ENCODE measurements around the gene MKNK2. TPM values are rescaled to one million over a fixed set of nuclear protein-coding genes. Genes with fewer than 3 reads are reported as not detected.

Gene MKNK2
- polyA plus RNA-seq, 1 experiment, result 31.1 TPM

DNA sequence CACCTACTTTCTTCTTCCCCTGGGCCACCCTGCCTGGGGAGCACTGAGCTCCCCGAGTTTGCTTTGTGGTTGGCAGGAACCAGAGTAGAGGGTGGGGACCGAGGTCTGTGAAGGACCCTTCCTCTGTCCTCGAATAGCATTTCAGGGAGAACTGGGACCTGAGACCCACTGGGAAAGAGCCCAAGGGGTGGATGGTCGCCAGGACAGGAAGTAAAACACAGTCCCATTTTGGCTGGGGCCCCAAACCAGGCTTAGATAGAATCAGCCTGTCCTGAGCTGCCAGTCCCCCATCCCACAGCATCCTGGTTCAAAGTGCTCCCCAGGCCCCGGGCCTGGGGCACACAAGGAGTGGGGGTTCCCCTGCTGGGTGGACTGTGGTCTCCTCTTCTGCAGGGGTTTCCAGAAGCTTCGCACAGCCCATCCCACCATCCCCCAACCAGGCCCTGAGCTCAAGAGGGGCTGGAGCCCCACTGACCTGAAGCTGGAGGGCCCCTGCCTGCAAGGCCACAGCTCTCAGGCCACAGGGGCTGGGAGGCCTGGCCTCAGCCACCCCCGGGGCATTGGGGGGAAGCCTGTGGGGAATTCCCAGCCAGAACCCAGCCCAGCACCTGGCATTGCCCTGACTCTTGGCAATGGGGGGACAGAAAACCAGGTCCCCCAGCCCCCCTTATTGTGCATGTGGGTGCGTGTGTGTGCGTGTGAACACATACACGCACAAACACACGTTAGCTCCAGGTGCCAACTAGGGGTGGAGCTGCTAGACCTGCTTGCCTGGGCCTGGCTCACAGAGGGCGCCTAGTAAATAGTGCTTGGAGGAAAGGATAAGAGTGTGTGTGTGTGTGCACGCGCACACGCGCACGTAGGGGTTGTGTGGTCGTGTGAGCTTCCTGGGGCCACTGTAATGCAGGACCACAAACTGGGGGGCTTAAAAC, 995 bp upstream of the MKNK2 start:
- Histone ChIP-seq H3K4me3 (ENCODE audit: low read depth, low read length) (no peak overlapping the region; the same call in 1 of the 2 replicates), H3K9me3 (ENCODE audit: control insufficient read depth, insufficient read depth, low read length) (no peaks in the 10 kb centered on the region; the same call in 1 of the 2 replicates), H3K27ac (ENCODE audit: low read depth, low read length) (no peak overlapping the region), H3K27me3 (ENCODE audit: control insufficient read depth, insufficient read depth, low read length) (no peaks in the 10 kb centered on the region)
- DNase-seq (ENCODE audit: low read depth, low spot score), result no peak
- POLR2A ChIA-PET, result interaction anchor here (0.5 to 0.8 kb wide), 3 partner anchors 10 to 17 kb away, joined by 3 to 7 read pairs (median 3); no protein-coding TSS in a partner anchor
- CTCF ChIA-PET, result interaction anchor here (0.6 to 1.2 kb wide), 4 partner anchors 10 to 107 kb away, joined by 3 to 7 read pairs (median 4); no protein-coding TSS in a partner anchor
- TF ChIP-seq, protein P1, sequence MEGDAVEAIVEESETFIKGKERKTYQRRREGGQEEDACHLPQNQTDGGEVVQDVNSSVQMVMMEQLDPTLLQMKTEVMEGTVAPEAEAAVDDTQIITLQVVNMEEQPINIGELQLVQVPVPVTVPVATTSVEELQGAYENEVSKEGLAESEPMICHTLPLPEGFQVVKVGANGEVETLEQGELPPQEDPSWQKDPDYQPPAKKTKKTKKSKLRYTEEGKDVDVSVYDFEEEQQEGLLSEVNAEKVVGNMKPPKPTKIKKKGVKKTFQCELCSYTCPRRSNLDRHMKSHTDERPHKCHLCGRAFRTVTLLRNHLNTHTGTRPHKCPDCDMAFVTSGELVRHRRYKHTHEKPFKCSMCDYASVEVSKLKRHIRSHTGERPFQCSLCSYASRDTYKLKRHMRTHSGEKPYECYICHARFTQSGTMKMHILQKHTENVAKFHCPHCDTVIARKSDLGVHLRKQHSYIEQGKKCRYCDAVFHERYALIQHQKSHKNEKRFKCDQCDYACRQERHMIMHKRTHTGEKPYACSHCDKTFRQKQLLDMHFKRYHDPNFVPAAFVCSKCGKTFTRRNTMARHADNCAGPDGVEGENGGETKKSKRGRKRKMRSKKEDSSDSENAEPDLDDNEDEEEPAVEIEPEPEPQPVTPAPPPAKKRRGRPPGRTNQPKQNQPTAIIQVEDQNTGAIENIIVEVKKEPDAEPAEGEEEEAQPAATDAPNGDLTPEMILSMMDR (IDR thresholded peaks at IDR 0.05; ENCODE audit: low read depth, low read length), result no peak

DNA sequence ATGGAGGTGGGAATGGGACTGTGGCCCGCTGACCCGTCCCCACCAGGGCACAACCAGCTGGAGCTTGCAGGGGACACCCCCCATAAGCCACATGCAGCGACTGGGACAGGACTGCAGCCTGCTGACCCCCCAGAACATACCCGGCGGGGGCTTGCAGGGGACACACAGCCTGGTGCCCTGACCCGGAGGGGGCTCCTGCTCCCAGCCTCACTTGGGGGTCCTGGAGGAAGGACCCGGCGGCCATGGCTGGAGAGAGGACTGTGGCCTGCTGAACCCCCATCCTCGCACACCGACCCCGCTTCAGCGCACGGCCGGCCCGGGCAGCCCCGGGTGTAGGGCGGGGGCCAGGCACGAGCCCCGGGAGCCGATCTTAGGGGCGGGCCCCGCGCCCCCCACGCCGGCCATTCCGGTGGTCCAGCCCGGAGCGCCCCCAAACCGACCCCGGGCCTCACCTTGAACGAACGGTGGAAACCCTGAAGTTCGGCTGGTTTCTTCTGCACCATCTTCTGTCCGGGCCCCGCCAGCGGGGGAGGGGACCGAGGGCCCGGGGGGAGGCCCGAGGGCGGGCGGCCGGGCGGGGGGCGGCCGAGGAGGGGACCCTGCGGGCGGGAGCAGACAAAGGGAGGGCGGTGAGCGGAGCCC, 574 bp downstream of the MKNK2 start:
- ChIA-PET POLR2A (interaction anchor here (0.6 kb wide), 1 partner anchor 78 kb away, joined by 5 read pairs; no protein-coding TSS in a partner anchor), CTCF (no interaction called here)
- Histone ChIP-seq H3K27me3 (ENCODE audit: control insufficient read depth, insufficient read depth, low read length) (no peaks in the 10 kb centered on the region), H3K4me3 (ENCODE audit: low read depth, low read length) (peak overlapping the region; percentile 82), H3K9me3 (ENCODE audit: control insufficient read depth, insufficient read depth, low read length) (no peaks in the 10 kb centered on the region; the same call in 1 of the 2 replicates), H3K27ac (ENCODE audit: low read depth, low read length) (no peak overlapping the region)
- TF ChIP-seq, protein P1 (IDR thresholded peaks at IDR 0.05; ENCODE audit: low read depth, low read length), result no peak
- DNase-seq (ENCODE audit: low read depth, low spot score), result no peak

DNA sequence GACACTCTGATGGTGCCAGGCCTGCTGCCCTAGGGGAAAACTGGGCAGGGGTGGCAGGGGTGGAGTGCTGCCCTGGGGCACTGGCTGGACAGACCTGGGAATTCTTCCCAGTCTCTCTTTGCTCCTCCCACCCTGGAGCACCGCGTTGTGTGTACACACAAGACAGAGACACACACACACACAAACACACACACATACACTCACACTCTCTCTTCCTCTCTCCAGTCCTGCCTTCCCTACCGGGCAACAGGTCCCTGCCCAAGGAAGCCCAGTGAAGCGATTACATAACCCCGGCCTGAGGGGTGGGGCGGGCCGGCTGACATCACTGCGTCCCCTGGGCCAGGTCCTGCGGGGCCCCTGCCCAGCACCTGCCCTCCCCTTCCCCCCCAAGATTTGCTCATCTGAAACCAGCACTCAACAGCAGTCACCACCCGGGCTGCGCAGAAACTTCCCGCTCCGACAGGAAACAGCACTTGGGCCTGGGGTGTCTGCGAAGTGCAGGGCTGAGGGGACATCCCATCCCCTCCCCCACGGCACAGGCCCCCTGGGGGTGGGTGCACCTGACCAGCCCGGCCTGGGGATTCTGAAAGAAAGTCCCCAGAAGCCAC, 1.2 kb downstream of the MKNK2 start:
- Histone ChIP-seq H3K27ac (ENCODE audit: low read depth, low read length) (no peak overlapping the region), H3K9me3 (ENCODE audit: control insufficient read depth, insufficient read depth, low read length) (no peaks in the 10 kb centered on the region; the same call in 1 of the 2 replicates), H3K4me3 (ENCODE audit: low read depth, low read length) (peak overlapping the region; percentile 82), H3K27me3 (ENCODE audit: control insufficient read depth, insufficient read depth, low read length) (no peaks in the 10 kb centered on the region)
- ChIA-PET CTCF (no interaction called here), POLR2A (interaction anchor here (0.6 kb wide), 1 partner anchor 77 kb away, joined by 5 read pairs; no protein-coding TSS in a partner anchor)
- TF ChIP-seq, protein P1 (IDR thresholded peaks at IDR 0.05; ENCODE audit: low read depth, low read length), result no peak
- DNase-seq (ENCODE audit: low read depth, low spot score), result no peak

DNA sequence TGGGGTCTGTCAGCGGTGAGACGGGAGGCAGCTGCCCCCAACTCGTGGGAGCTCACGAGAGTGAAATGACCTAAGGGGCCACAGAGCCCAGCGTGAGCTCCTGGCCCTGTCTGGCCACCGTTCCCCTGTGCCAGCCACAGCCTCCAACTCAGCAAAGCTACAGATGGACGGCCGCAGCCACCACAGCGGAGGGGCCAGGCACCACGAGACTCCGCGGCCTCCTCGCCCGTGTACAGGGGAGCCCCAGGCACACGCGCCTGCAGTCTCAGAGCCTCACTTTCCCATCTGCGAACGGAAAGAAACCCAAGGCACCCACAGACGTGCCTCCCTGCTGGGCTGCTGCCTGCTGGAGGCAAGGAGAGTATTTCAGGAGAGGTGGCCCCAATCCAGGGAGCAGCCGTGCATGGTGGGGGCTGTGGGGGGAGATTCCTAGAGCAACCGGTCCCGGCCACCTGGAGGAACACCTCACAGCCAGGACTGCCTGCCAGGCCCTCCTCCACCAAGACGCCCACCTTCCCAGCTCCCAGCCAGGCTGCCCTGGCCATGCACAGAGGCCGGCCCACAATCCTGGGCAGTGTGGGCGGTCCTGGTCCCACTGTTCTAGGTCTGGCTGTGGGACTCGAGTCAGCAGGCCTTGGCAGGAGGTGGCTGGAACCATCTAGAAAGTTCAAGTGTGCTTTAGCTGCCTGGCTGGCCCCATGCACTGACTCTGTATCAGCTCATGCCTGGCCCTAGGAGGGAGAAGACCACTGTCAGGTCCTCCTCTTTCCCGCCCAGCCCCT, 1.9 kb downstream of the MKNK2 start:
- Histone ChIP-seq H3K27ac (ENCODE audit: low read depth, low read length) (no peak overlapping the region), H3K9me3 (ENCODE audit: control insufficient read depth, insufficient read depth, low read length) (no peaks in the 10 kb centered on the region; the same call in 1 of the 2 replicates), H3K27me3 (ENCODE audit: control insufficient read depth, insufficient read depth, low read length) (no peaks in the 10 kb centered on the region), H3K4me3 (ENCODE audit: low read depth, low read length) (peak overlapping the region; percentile 82)
- TF ChIP-seq, protein P1 (IDR thresholded peaks at IDR 0.05; ENCODE audit: low read depth, low read length), result no peak
- POLR2A ChIA-PET, result interaction anchor here (1.0 kb wide), 1 partner anchor 11 kb away, joined by 4 read pairs; no protein-coding TSS in a partner anchor
- DNase-seq (ENCODE audit: low read depth, low spot score), result no peak
- CTCF ChIA-PET, result interaction anchor here (0.8 kb wide), 1 partner anchor 21 kb away, joined by 3 read pairs; no protein-coding TSS in a partner anchor
